Measurements from ENCODE around the gene WWC1.
"Not testable (repeated sequence)": the region's sequence is repeated elsewhere in the genome, so short reads cannot be mapped to it uniquely, and the experiment has no call there.

Gene WWC1

GRCh38 chr5:168308976-168309598 lies 17.6 kb downstream of the WWC1 start:
- no peak for DNase-seq (ENCODE audit: low read depth)

DNA sequence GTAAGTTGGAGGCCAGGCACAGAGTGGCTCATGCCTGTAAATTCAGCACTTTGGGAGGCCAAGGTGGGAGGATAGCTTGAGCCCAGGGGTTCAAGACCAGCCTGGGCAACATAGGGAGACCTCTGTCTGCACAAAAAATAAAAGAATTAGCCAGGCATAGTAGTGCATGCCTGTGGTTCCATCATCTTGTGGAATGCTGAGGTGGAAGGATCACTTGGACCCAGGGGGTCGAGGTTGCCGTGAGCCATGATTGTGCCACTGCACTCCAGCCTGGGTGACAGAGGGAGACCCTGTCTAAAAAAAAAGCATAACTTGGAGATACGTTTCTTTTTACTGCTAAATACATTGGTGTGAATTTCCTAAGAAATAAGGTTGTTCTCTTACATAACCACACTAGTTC lies 19.1 kb downstream of the WWC1 start:
- DNase-seq (ENCODE audit: low read depth): not testable (repeated sequence)

- no peak for DNase-seq (ENCODE audit: low read depth)
These were observed 19.7 kb downstream of the WWC1 start for GRCh38 chr5:168311061-168311566.

DNA sequence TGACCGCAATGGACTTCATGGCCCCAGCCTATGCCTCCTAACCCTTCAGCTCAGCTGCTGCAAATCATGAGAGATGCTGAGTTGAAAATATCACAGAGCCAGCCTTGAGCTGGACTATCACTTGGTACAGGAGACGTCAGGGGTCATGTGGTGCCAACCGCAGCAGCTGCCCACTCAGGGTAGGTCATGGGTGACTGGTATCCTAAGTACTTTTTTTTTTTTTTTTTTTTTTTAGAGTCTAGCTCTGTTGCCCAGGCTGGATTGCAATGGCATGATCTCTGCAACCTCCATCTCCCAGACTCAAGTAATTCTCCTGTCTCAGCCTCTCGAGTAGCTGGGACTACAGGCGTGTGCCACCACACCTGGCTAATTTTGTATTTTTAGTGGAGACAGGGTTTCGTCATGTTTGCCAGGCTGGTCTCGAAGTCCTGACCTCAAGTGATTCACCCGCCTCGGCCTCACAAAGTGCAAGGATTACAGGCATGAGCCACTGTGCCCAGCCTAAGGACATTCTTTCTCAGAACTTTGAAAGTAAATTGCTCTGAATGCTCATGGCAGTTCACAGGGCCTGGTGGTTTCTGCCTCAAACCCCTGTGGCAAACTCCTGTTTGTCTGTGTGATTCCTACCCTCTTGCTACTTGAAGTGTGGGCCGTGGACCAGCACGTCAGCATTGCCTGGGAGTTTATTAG lies 21.3 kb downstream of the WWC1 start:
- no peak for DNase-seq (ENCODE audit: low read depth)

DNA sequence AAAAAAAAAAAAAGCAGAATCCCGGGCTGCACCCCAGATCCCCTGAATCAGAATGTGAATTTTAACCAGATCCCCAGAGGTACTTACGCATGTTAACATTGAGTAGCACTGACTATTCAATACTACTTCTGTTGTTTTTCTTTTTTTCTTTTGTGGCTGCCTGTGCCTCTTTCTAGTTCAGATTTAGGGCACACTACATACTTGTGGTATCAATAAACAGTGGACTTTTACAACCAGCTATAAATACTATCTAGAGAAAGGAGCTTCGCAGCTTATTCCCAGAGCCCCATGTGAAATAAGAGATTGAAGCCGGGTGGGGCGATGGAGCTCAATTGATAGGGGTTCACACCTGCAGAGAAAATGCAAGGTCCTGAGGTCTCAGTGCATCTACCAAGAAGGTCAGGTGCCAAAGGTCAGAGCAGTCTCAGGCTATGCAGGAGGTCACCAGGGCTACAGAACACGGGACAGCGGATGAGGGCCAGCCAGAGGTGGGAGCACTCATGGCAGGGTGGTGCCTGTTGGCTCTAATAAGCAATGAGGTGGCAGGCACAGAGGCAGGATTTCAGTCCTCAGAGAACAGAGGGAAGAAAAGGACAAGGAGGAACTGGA lies 22.3 kb downstream of the WWC1 start:
- DNase-seq (ENCODE audit: low read depth): no peak

DNA sequence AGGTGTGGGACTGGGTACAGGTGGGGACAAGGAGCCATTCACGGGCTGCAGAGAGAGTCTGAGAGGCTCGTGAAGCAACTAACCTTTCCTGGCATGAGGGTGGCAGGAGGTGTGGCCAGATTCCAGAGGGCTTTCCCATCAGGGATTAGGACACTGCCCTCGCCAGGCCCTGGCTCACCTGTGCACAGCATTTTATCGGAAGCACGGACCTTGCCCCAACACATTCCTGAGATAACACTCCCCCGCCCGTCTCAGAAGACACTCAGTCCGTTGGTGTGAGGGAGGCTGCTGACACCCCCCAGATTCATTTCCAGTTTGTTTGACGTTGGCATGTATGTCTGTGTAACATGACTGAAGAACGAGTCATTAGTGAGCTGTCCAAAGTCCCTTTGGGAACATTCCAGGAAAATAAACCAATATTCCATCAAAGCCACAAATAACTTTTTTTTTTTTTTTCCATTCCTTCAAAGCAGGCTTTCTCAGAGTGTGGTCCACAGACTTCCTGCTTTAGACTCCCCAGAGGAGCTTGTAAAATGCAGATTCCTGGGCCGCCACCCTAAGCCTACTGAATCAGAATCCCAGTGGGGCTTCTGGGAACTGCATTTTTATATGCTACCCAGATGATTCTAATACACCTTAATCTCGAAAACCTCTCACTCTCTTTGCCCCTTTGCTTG lies 23.4 kb downstream of the WWC1 start:
- DNase-seq (ENCODE audit: low read depth): no peak

DNA sequence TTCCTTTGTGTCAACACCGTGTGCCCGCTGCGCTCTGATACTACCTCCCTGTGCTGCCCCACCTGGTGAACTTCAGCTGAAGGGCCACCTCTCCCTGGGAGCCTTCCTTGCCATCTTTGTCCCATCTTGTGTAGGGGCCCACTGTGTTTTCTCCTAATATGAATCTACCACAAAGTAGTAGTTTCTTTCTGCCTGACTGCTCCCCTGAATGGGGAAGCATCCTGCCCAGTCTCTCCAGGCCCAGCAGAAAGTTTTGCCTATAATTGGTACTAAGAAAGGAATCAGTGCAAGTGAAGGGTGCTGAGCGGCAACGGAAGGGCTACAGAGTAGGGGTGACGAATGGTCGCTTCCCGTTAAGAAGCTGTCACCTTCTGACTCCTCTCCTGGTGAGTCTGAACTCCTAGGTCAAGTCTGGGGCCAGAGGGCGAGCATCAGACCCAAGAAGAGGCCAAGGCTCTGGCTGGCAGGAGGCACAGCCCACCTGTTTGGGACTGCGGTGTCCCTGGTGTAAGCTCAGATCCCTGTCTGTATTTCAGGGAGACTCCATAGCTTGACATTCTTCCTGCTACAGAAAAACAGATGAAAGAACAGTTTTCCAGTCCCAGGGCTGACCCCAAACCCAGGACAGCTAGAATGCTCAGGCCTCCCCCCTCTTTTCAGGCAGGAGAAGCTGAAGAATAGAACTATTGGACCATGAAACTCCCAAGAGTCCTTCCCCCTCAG lies 24.1 kb downstream of the WWC1 start:
- no peak for DNase-seq (ENCODE audit: low read depth)

- DNase-seq (ENCODE audit: low read depth): no peak
These were observed 24.7 kb downstream of the WWC1 start for GRCh38 chr5:168316139-168316578.

GRCh38 chr5:168317096-168317520 lies 25.7 kb downstream of the WWC1 start:
- DNase-seq (ENCODE audit: low read depth): no peak

- no peak for DNase-seq (ENCODE audit: low read depth)
These were observed 26.2 kb downstream of the WWC1 start for GRCh38 chr5:168317521-168318147.

- no peak for DNase-seq (ENCODE audit: low read depth)
These were observed 26.8 kb downstream of the WWC1 start for GRCh38 chr5:168318240-168318639.

DNA sequence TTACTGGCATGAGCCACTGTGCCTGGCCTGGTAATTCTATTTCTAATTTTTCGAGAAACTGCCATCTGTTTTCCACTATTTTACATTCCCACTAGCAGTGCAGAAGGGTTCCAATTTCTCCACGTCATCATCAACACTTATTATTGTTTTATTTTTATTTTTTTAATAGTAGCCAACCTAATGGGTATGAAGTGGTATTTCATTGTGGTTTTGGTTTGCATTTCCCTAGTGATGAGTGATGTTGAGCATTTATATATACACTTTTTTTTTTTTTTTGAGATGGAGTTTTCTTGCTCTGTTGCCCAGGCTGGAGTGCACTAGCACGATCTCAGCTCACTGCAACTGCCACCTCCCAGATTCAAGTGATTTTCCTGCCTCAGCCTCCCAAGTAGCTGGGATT lies 28.3 kb downstream of the WWC1 start:
- no peak for DNase-seq (ENCODE audit: low read depth)

- no peak for DNase-seq (ENCODE audit: low read depth)
These were observed 29.4 kb downstream of the WWC1 start for GRCh38 chr5:168320805-168321204.

- no peak for DNase-seq (ENCODE audit: low read depth)
These were observed 33.6 kb downstream of the WWC1 start for GRCh38 chr5:168324859-168325630.

DNA sequence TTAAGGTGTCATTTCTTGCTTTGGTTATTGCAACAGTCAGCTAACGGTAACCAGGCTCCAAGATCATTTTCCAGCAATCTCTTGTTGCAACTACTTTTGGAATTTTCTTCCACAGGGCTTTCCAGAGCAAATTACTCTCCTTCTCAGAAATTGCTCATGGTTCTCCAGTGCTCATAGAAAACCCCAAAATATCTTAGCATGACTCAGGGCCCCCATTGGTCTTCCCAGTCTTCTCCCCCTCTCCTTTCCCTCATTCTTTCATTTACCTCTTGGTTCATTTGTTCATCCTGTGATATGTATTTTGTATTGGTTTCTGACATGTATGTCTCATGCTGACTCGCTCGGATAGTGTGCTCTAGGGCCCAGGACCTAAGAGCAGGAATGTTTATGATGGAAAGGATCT lies 35.6 kb downstream of the WWC1 start:
- no peak for DNase-seq (ENCODE audit: low read depth)

GRCh38 chr5:168327451-168327850 lies 36.0 kb downstream of the WWC1 start:
- no peak for DNase-seq (ENCODE audit: low read depth)

- DNase-seq (ENCODE audit: low read depth): no peak
These were observed 36.5 kb downstream of the WWC1 start for GRCh38 chr5:168327994-168328393.

- DNase-seq (ENCODE audit: low read depth): no peak
These were observed 37.4 kb downstream of the WWC1 start for GRCh38 chr5:168328814-168329213.

- no peak for DNase-seq (ENCODE audit: low read depth)
These were observed 37.9 kb downstream of the WWC1 start for GRCh38 chr5:168329302-168329701.

DNA sequence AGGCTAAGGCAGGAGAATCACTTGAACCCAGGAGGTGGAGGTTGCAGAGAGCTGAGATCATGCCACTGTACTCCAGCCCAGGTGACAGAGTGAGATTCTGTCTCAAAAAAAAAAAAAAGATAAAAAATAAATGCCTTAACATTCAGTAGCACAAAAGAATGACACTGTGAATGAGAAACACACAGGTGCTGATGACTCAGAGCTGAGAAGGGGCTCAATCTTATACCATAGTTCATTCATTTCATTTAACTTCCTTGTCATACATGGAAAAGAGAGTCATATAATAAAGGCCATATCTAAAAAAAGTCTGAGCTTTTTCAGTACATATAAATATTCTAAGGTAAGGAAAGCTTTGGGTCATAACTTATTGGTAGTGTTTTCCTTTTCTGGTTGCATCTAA lies 40.6 kb downstream of the WWC1 start:
- no peak for DNase-seq (ENCODE audit: low read depth)

DNA sequence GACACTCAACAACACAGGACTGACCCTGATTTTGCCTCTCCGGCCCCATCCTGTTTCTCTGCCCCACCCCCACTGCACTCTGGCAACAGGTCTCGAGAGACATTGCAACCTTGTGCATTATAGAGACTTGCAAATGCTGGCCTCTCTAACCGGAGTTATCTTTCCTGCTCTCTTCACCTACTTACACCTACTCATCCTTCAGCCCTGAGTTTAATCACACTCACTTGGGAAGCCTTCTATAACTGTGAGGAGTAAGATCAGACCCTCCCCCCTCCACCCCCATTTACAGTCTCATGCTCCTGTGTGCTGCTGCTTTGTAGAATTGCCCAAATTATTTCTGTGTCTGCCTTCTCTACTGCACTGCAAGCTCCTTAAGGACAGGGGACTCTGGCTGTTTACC lies 42.8 kb downstream of the WWC1 start:
- no peak for DNase-seq (ENCODE audit: low read depth)
